NCI-H226 (cell line): ENCODE data around the gene ANKS1A.

ENCODE experiments used
- DNase-seq: peaks from one replicate; pipeline ENCODE4 v3.0.0-alpha.2; 2015

Gene ANKS1A

DNA sequence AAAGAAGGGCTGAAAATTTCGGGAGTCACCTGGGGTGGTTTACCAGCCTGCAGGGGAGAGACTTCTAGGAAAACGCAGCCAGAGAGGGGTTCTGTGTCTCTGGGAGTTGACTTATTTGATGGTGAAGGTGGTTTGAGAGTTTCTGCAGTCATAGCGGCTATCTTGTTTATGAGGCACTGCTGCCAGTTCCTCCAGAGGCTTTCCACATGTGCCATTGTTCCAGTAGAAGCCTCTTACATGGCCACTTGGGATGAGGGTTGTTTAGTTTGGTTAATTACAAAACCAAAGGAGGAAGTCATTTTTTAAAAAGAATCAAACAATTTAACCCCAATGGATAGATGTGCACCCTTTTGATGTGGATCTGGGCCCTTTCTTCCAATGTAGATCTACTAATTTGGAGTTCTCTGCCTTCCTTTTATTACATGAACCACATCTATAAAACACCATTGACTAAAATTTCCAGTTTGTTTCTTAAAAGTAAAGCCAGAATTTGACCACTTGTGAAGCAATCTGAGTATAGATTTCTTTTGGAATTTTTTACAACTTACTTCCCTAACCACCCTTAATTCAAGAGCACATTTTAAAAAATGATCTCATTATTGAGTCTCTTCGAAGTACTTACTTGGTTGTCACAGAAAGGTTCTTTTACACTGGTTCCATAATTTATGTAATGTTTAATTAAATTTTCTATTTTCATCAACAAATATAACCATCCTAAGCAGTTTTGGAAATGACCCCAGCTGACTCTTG, 154.5 kb downstream of the ANKS1A start:
- DNase-seq, result no peak

DNA sequence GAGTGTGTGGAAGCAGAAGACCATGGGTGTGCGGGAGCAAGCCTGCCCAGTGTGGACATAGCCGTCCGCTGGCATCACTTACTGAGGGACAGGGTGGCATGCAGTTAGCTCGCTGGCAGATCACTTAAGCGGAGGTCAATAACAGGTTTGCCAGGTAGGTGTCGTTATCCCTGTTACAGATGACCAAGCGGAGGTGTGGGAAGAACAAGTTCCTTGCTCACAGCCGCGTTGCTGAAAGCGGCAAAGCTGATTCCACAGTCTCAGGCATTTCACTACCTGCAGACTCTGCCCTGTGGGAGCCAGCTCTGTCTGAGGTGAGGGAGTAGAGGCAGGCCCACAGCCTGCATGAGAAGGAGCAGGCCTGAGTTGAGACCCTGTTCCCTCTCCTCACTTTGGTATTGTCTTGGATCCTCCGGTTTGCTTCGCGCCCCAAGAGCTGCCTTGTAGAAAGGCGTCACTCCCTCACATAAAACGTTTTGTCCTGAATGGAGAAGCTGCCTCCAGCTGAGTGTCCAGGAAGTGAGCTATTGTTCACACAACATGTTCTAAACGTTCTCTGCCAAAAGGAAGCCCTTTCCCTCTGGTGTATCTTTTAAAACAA, 155.2 kb downstream of the ANKS1A start:
- no peak for DNase-seq

DNA sequence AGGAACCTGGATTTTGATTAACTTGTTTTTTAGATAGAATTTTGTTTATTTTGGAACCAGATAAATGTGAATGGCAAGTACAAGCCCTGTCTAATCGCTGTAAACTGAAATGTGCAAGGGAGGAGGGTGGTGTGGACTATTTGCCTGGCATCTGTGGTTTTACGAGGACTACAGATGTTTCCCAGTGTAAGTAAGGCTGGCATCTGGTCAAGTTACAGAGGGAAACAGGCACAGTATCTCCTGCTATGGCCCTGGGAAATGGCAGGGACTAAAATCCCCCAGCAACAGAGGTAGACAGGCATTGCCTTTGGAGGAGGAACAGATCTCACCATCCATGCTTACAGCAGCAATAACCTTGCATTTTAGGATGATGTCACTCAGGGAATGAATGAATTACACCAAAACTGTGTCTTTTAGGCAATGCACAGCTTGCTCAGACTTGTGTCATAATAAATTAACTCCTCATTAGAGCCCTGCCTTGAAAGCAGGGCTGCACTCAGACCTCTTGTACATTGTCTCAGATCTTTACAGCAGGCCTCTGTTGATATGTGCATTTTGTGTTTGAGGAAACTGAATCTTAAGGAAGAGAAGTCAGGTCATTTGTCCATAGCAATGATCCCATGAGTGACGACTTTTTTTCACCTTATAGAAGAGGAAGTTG, 155.8 kb downstream of the ANKS1A start:
- no peak for DNase-seq

DNA sequence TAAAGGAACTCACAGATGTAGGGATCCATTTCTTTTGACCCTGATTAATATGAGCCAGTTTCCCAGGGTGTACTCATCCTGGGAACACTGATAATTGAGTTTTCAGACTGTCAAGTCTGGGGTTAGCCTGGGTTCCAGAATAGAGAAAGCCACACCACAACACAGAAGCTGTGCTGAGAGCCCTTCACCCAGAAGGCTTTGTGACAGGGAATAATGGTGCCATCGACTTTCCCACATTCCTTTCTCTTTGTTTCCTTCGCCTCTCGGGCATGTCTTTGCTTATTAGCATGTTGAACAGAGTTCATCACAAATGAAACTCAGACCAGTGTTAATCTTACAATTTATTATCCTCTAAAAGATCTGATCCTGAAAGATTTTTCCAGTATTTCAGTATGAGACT, 157.0 kb downstream of the ANKS1A start:
- no peak for DNase-seq

DNA sequence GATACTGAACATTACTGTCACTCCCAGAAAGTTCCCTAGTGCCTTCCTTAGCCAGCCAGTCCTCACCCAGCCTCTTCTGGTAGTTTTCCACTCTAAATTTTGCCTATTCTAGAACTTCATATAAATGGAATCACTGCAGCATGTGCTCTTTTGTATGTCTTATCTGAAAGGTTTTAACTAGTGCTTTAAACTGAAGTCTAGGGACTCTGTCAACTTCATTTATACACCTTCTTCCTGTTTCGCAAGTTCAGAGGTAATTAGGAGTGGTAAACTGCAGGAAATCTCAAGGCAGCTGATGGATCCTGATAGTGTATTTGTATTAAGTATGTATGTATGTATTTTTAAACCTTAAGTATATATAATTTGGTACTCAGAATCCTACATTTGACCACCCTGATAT, 157.8 kb downstream of the ANKS1A start:
- no peak for DNase-seq

DNA sequence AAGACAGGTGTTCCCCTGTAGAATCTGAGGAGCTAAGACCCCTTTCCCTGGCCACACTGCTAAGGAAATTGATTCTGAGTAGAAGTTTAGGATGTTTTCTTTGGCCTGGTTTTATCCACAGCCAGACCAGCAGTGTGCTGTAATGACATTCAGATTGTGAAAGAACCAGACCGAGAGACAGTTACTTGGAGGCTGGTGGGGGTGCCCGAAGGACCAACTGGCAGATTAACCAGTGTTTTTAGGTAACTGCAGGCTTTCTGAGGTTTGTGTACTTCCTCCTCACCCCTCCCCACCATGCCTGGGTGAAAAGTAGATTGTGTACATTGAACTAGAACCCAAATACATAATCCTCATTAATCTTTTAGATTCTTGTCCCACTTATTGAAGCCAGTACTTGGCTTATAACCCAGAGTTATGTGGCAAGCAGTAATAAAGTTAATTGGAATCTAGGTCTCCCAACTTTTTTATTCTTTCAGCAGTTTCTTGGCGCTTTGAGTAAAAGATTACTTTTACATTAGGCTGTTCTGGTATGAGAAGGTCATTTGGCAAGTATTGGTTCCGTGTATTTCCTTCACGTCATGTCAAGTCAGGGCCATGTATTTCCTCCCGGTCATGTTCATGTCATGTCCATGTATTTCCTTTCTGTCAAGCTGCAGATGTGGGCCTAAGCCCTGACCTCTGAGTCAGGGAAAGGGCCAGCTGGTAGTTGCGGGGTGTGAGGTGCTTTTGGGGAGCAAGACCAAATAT, 158.4 kb downstream of the ANKS1A start:
- DNase-seq, result no peak

- DNase-seq, result no peak
Measured at GRCh38 chr6:35048031-35048613, 159.1 kb downstream of the ANKS1A start.

DNA sequence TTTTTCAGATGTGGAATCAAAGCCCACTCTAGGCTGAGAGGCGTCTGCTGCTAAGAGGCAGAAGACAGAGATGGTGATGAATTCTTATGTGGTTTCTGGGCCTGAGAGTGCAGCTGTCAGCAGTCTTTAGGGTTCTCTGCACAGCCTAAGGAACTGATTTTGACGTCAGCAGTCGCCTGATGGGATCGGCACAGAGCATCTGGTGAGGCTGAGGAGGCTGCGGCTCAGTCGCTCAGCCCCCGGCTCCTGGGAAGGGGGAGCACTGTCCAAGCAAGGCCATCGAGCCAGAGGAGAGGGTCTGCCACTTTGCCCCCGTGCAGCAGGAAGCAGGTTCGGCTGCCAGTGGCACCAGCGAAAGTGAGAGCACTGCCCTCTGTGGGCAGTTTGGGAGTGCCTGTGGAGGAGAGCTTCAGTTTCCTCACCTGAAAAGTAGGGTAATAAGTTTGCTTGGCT, 159.6 kb downstream of the ANKS1A start:
- no peak for DNase-seq

DNA sequence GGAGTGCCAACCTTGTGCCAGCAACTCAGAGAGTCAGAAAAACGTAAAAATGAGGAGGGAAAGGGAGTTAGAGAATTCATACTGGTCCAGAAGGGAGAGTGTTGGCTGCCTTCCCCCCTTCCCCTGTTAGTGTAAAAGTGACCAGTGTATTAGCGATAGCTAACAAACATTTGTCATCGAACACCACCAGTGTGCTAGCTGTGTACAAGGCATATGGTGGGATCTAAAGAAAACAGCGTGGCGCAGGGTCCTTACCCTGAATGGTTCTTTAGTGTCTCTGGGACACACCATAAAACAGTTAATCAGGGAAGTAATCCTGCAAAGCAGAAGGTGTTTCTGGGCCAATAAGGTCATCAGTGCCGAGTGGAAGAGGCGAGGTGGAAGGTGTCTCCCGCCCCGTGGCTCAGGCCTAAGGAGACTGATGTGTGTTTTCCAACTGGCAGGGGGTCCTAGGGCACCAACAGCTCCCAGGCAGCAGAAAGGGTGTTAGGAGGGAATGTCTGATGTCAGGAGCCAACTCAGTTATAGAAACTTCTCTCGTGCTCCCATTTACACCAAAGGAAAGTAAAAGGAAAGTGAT, 160.2 kb downstream of the ANKS1A start:
- DNase-seq, result no peak

- no peak for DNase-seq
Measured at GRCh38 chr6:35049900-35050756, 161.1 kb downstream of the ANKS1A start.

DNA sequence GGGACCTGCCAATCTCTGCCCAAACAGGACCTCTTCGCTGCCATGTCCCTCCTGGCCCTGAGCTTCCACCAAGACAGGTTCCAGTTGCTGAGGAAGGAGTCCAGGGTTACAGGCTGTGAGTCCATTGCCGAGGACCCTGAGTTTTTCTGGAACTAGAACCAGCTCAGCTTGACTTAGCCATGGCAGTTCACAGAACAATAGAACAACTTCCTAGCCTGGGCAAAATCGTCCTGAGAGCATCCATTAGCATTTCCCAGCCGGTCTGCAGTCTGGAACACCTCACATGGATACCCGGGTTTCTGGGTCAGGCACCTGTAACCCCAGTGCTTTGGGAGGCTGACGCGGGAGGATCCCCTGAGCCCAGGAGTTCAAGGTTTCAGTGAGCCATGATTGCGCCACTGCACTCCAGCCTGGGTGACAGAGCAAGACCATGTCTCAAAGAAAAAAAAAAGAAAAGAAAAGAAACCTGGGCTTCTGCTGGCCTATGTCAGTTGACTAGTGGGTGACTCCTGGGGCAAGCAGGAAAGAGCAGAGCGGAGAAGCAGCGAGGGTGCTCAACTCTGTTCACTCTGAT, 161.8 kb downstream of the ANKS1A start:
- DNase-seq, result no peak

DNA sequence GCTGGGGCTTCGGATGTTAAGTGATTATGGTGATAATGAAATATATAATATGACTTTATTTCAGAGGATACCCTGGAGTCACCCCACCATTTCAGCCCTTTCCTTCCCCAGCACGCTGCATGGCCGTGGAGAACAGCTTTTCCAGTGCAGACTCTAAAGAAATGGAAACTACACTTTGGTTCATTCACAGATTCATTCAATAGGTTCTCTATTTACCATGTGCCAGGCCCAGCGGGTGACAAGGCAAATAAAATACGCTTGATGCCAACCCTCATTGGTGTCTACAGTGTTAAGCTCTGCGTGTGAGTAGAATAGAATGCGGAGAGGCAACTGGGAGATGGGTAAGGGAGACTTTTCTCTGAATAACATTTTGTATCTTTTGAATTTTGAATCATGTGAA, 162.3 kb downstream of the ANKS1A start:
- DNase-seq, result no peak

DNA sequence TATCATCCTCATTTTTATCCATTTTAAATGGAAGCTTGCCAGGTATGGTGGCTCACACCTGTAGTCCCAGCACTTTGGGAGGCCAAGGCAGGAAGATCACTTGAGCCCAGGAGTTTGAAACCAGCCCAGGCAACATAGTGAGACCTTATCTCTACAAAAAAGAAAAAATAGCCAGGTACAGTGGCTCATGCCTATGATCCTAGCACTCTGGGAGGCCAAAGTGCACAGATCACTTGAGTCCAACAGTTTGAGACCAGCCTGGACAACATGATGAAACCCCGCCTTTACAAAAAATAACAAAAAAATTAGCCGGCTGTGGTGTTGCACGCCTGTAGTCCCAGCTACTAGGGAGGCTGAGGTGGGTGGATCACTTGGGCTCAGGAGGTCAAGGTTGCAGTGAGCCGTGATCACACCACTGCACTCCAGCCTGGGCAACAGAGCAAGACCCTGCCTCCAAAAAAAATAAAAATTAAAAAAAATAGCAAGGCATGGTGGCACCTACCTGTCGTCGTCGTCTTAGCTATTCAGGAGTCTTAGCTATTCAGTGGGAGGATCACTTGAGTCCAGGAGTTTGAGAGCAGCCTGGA, 163.0 kb downstream of the ANKS1A start:
- DNase-seq, result no peak

DNA sequence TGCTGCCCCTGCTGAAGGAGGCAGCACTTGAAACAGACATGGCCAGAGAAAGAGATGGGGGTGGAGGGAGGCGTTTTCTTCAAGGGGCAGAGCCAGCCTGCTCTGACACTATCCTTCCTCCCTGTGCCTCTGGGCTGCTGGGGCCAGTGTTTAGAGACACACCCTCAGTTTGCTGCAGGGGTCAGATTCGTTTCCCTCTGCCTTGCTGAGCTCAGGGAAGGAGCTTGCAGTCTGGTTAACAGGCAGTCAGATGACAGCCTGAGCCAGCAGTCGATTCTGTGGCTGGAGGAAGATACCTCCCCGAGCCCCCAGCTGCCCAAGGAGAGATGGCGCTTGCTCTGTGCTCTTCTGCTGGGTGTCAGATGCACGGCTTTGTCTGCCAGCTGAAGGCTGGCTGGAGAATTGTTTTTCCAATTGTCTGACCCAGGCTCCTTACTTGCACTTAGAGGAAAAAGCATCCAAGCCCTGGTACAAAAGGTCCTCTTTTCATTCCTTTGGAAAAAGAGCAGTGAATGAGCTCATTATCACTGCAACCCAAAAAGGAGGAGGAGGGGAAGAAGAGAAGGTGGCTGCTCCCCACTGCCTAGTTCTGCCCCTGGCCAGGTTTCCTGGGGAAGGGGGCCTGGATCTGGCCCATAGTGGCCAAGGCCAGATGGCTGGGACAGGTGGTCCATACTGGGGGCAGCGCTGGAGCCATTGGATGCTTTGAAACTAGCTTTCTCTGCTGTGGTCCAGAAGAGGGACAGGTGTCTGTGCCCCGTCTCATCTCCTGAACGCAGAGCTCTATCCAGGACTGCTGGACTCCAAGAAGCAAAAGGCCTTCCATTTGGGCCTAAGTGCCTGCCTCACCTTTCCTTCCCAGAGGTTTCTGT, 163.9 kb downstream of the ANKS1A start:
- DNase-seq, result no peak

DNA sequence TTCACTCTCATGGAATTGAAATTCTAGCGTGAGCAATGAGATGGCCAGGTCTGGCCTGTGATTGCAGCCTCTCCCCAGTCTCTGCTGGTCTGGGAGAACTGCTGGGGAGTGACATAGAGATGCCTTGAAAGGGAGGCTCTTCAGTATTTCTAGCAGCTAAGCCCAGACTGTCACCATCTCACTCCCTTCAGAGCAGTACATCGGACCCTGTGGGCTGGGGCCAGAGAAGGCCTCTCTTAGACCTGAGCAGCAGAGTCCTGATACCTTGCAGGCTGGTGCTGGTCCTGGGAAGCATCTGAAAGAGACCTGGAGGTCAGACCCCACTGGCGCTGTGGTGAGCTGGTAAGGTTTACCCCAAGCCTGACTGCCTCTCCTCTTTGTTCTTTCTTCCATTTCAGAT, 164.6 kb downstream of the ANKS1A start:
- DNase-seq, result no peak

GRCh38 chr6:35054106-35054742, 165.2 kb downstream of the ANKS1A start:
- DNase-seq, result no peak

GRCh38 chr6:35054743-35055130, 165.7 kb downstream of the ANKS1A start:
- DNase-seq, result no peak

- no peak for DNase-seq
Measured at GRCh38 chr6:35055891-35056290, 166.8 kb downstream of the ANKS1A start.

DNA sequence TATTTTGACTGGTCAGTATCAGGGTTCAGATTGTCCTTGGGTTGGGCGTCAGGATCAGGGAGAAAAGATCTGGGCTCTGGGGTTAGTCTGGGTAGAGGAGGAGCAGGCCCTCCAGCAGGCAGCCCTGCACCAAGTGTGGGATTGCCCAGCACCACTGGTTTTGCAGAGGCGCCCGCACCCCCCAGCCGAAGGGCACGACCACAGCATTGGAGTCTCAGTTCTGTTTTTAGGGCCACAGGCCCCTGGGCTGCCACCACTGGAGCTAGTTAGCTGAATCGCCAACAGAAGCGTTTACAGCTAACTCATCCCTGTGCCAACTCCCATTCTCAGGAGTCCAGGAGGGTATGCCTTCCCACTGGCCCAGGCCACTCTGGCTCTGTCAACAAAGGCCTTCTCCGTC, 167.9 kb downstream of the ANKS1A start:
- DNase-seq, result no peak
